Endometrial microvascular endothelial cells (primary cell): ENCODE results near the gene TUBGCP6. TPM values are rescaled to one million over a fixed set of nuclear protein-coding genes. Genes with fewer than 3 reads are reported as not detected.

Experiments
- in situ Hi-C: cut with HindIII; loops from 2 replicates; pipeline ENCODE4 v1.10.0; 2017; ENCODE audit warnings: low sequenced_read_pairs, low pct_unique_long_range_greater_than_20kb; ENCODE audit errors: inconsistent ontology term
- total RNA-seq: library from RNA; depleted of rRNA; stranded (reverse); fragments of >200 nt; gene quantifications from one replicate; pipeline ENCODE4 v1.2.3, GENCODE V29; 2015; ENCODE audit errors: inconsistent ontology term

TUBGCP6 gene
- total RNA-seq, 1 donor from 2014 or later: 33.2 TPM

GRCh38 chr22:50190941-50191741, 53.7 kb downstream of the TUBGCP6 start:
- in situ Hi-C loops: no loop called here

- in situ Hi-C loops: no loop called here
These were observed 54.5 kb downstream of the TUBGCP6 start for GRCh38 chr22:50190182-50190940.

GRCh38 chr22:50189849-50190181, 55.0 kb downstream of the TUBGCP6 start:
- in situ Hi-C loops: no loop called here

- in situ Hi-C loops: no loop called here
These were observed 55.5 kb downstream of the TUBGCP6 start for GRCh38 chr22:50189184-50189848.

GRCh38 chr22:50188356-50188755, 56.5 kb downstream of the TUBGCP6 start:
- in situ Hi-C loops: no loop called here

- in situ Hi-C loops: no loop called here
These were observed 57.9 kb downstream of the TUBGCP6 start for GRCh38 chr22:50186761-50187523.

- in situ Hi-C loops: no loop called here
These were observed 58.6 kb downstream of the TUBGCP6 start for GRCh38 chr22:50186181-50186714.

- in situ Hi-C loops: no loop called here
These were observed 59.3 kb downstream of the TUBGCP6 start, which contains the start of gene TRABD for GRCh38 chr22:50185375-50186087. Gene TRABD, plus strand, starts transcription at chr22:50185913. Its CDS starts 7,148 bp downstream, at chr22:50193061.

- in situ Hi-C loops: no loop called here
These were observed 59.9 kb downstream of the TUBGCP6 start for GRCh38 chr22:50184902-50185374.

- in situ Hi-C loops: no loop called here
These were observed 60.6 kb downstream of the TUBGCP6 start for GRCh38 chr22:50184004-50184901.

GRCh38 chr22:50183141-50183971, 61.5 kb downstream of the TUBGCP6 start:
- in situ Hi-C loops: no loop called here

GRCh38 chr22:50182176-50183081, 62.4 kb downstream of the TUBGCP6 start:
- in situ Hi-C loops: no loop called here

GRCh38 chr22:50180727-50181521, 63.9 kb downstream of the TUBGCP6 start:
- in situ Hi-C loops: no loop called here

GRCh38 chr22:50179937-50180726, 64.7 kb downstream of the TUBGCP6 start:
- in situ Hi-C loops: no loop called here
